GM20431 (cell line): ENCODE data around the gene TCP11.

Source experiments
- in situ Hi-C: fragments of 300-500 bp; cut with MseI, MboI; formaldehyde crosslinking; loops from one replicate; pipeline ENCODE4 v1.15.0; 2020; ENCODE audit warnings: low sequenced_read_pairs; ENCODE audit not compliant: unreplicated experiment

The TCP11 gene

GRCh38 chr6:35173427-35174087 lies 32.4 kb upstream of the TCP11 start:
- in situ Hi-C loops: no loop called here

DNA sequence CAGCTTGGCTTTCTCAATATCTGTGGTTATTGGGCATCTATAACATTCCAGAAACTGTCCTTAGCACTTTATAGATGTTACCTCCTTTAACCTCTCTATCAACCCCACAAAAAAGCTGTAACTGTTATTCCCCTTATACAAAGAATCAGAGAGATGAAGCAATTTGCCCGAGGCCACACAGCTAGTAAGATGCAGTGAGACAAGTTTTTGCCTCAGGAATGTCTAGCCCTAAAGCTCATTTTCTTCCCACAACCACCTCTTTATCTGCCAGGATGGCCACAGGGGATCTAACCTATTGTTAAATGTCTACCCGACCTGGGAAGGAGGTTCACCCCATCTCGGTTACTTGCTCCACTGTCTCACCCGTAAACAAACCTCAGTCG lies 31.9 kb upstream of the TCP11 start:
- in situ Hi-C loops: no loop called here

DNA sequence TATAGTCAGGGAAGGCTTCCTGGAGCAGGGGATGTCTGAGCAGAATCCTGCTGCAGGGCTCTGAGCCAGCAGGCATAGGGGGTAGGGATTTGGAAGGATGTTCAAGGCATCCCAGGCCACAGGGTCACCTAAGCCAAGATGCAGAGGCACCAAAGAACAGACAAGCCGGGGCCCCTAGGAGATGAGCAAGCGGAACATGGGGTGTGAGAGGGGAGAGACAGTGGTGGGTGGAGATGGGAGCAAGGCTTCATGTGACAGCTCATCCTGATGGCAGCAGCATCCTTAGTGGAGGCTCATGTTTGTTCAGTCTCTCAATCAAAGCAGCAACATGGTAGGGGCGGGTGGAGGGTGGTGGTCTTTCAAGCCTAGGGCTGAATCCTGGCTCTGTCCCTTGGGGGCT lies 29.8 kb upstream of the TCP11 start:
- in situ Hi-C loops: no loop called here

DNA sequence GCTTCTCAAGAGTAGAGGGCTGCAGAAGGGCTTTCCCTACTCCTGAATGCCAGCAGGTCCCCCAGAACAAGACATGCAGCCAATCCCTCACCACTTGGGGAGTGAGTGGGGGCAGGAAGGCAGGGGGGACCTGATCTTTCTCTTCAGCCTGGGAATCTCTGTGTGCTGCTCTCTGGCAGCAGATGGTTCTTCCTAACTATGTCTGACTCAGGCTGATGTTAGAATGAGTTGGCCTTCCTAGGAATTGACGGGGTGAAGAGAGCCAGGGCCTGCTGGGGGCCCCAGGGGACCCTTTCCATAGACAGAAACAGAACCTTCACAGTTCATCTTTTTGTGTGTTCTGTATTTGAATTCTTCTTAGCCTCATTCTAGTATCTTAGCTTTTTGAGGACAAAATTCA lies 29.0 kb upstream of the TCP11 start:
- in situ Hi-C loops: no loop called here

DNA sequence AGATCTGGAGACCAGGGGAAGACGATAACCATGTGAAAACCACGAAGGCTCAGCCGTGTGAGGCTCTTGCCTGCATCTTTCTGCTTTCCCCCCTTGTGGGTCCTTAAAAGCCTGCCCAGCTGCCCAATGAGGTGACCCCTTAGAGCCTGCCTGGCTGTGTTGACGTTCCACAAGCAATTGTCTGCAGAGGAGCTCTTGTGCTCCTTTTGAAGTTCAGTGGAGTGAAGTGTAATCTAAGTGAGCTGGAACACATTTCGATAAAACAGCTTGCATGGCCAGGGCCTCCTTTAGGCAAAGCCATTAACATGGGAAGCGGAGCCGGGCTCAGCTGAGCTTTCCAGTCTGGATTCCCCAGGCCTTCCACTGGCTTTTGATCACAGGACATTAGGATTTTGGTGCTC lies 27.3 kb upstream of the TCP11 start:
- in situ Hi-C loops: no loop called here

DNA sequence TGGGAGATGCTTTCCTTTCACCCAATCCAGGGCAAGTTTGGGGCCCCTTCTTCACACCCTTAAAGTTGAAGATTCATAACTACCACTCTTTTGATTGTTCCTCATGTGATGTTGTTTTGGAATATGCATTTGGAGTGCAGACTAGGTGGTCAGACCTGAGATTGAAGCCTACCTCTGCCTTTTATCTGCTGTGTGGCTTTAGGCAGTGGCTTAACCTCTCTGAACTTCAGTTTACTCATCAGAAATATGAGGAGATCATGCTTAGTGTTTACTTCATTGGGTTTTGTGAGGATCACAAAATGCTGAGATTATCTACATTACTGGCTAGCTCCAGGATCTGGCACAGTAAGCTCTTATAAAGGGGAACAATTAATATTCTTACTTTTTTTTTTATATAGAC lies 26.4 kb upstream of the TCP11 start:
- in situ Hi-C loops: no loop called here

GRCh38 chr6:35166520-35166919 lies 25.4 kb upstream of the TCP11 start:
- in situ Hi-C loops: no loop called here

DNA sequence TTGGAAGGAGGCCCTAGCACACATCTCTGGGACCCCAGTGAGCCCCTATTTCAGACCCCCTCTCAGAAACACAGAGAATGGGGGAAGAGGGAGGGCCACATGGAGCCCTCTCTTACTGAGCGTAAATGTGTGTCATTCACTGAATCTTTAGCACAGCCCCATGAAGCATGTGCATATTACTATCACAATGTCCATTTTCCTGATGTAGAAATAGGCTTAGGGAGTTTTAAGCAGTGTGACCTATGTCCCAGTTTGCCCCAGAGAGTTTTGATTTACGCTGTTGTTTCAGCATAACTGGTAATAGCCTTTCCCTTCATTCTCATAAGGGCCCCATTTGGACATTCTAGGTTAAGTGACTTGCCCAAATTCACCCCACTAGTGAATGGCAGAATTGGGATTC lies 25.0 kb upstream of the TCP11 start:
- in situ Hi-C loops: no loop called here

GRCh38 chr6:35165630-35166071 lies 24.5 kb upstream of the TCP11 start:
- in situ Hi-C loops: no loop called here

- in situ Hi-C loops: no loop called here
Measured at GRCh38 chr6:35164868-35165267, 23.7 kb upstream of the TCP11 start.

DNA sequence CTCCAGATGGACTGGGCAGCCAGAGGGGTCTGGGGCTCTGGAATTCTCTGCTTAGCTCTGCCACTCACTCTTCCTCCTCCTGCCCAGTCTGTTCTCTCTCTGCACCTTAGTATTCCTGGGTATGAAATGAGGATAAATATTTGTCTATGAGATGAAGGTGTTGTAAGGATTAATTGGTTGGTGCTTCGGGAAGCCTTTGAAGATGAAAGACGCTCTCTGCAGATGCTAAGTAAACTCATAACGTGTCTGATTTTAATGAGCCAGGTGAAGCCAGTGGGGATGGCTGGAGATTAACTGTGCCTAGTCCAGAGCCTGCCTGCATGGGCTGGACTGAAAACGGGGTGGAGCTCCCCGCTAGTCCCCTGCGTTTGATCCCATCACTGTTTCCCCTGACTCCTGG lies 23.1 kb upstream of the TCP11 start:
- in situ Hi-C loops: no loop called here

DNA sequence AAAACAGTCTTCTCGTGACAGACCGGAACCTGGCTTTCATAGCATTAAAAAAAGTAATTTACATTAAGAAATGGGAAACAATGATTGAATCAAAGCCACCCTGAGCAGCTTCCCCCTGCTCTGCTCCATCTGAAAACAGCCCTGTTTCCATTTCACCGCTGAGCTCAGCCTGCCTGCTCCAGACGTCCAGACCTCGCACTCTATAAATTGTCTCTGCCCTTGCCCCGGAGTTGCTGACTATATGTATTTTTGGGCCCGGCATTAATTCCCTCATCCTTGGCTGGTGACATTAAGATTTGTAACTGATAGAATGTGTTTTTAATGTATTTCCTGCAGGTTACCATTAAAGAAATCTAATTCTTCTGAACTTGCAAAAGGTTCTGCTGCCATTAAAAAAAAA lies 22.7 kb upstream of the TCP11 start:
- in situ Hi-C loops: no loop called here

DNA sequence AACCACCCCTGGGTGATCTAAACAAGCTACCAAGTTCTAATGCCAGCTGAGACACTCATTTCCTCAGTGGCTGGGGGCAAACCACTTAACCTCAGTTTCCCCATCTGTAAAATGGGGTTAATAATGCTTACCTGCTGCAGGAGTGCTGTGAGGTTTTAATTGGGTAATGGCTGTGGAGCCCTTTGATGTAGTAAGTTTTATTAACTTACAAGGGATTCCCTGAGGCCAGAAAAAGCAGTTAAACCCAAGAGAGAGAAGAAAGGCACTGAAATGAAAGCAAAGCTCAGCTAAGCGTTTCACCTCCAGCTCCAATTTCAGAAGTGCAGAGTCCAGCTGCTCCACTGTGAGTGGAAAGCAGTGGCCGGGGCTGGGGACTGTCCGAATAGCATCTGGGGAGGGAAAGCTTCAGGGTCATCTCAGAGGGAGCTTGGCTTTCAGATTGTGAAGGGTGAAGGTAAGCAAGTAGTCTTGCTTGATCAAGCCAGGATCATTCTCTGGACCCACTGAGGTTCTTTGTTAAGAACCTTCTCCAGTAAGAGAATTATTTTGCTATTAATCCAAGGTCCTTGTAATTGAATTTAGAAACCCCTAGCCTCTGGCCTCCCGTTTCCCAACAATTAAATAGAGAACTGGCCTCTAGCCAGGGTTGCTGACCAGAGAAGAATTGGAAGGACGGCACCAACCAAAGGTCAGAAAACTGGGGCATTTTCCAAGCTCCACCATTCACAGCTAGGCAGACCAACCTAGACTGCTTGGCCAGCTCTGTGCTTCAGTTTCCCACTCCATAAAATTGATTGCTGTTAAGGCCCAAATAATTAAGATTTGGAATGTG lies 20.9 kb upstream of the TCP11 start:
- in situ Hi-C loops: no loop called here

- in situ Hi-C loops: no loop called here
Measured at GRCh38 chr6:35161266-35161665, 20.1 kb upstream of the TCP11 start.

DNA sequence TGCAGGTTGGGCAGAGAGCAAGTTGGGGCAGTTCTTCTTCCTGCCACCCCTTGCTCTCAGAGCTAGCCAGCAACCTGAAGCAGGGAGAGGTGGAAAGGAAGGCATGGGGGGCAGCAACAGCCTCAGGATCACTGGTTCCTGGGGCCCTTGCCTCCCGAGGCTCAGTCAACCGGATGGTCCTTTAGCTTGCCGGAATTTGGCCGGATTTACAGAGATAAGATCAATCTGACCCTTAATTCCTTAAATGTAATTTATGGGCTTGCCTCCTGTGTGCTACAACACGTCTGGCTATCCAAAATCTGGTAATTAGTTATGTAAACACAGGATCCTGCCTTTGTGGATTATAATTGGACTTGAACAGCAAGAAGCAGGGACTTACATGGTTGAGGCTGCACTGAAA lies 19.5 kb upstream of the TCP11 start:
- in situ Hi-C loops: no loop called here

DNA sequence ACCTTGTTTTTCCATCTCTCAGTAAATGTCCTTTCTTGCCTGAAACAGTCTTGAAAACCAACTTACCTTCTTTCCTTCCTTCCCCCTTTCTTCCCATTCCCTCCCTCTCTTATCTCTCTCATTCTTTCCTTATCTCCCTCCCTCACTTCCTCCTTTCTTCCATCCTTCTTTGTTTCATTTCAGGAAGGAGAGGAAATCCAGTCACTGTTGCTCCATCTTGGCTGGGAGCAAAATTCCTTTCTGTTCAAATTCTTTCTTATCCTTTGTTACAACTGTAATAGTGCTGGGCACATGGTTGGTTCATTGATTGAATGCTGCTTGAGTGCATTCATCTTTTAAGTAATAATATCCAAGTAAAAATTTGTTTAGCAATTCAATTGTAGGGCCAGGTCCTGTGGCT lies 17.4 kb upstream of the TCP11 start:
- in situ Hi-C loops: no loop called here

DNA sequence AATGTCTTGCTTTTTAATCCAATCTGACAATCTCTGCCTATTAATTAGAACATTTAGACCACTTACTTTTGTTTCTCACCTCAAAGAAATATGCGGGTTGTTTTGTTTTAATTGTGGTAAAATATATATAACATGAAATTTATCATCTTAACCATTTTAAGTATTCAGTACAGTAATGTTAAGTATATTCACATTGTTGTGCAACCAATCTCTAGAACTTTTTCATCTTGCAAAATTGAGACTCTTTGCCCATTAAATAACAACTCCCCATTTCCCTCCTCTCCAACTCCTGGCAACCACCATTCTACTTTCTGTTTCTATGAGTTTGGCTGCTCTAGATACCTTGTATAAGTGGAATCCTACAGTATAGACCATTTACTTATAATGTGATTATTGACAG lies 13.8 kb upstream of the TCP11 start:
- in situ Hi-C loops: no loop called here

DNA sequence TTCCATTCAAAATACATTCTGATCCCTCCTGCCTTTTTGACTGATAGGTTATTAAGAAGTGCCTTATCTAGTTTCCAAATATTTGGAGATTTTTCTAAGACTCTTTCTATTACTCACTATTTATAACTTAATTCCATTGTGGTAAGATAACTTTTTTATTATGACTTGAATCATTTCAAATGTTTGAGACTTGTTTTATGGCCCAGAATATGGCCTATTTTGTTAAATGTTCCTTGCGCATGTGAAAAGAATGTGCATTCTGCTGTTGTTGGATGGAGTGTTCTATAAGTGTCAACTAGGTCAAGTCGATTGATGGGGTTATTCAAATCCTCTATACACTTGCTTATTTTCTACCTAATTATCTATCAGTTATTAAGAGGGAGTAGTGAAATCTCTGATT lies 13.1 kb upstream of the TCP11 start:
- in situ Hi-C loops: no loop called here

GRCh38 chr6:35152067-35152707 lies 11.0 kb upstream of the TCP11 start:
- in situ Hi-C loops: no loop called here

DNA sequence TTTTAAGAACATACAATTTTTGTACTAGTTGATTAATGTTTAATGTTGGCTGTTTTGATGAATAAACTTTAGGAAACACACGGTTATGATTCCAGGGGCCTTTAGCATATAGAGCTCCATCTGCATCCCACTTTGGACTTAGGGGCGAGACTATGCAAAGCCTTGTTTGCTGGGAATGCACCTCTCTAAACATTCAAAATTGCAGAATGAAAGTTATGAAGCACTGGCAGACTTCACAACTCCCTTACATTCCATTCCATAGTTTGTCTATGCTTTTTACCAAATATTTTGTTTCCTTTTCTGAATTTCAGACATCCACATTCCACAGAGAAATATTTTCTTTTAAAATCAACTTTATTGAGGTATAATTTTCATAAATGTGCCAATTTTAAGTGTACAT lies 10.3 kb upstream of the TCP11 start:
- in situ Hi-C loops: no loop called here

DNA sequence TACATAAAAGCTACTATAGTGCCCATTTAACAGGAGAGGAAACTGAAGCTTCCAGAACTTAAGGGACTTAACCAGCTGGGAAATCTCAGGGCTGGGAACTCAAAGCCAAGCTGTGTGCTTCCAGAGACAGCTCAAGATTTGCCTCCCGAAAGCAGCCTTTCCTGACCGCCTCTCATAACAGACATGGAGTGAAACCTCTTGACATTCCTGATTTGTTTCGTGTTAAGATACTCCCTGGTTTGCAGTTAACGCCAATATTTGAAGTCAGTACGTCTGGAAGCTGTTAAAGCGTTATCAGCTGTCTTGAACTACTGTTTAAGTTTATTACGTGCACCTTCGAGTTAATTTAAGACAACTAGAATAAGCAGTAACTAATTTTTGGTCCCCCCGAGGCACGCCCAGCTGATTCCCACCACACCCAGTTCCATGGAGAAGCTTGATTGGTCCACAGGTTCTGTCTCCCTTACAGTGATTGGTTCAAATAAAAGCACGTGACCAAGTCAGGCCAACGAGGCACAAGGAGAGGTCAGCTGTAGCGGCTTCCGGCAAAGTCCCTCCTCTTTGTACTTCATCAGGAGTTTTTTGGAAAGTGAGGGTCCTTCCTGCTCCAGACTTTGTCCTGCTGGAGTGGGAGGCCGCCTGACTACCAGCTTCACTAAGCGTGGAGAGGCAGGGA lies 8.9 kb upstream of the TCP11 start:
- in situ Hi-C loops: no loop called here
